ENCODE measurements around the gene ABCC3.

ABCC3 gene

DNA sequence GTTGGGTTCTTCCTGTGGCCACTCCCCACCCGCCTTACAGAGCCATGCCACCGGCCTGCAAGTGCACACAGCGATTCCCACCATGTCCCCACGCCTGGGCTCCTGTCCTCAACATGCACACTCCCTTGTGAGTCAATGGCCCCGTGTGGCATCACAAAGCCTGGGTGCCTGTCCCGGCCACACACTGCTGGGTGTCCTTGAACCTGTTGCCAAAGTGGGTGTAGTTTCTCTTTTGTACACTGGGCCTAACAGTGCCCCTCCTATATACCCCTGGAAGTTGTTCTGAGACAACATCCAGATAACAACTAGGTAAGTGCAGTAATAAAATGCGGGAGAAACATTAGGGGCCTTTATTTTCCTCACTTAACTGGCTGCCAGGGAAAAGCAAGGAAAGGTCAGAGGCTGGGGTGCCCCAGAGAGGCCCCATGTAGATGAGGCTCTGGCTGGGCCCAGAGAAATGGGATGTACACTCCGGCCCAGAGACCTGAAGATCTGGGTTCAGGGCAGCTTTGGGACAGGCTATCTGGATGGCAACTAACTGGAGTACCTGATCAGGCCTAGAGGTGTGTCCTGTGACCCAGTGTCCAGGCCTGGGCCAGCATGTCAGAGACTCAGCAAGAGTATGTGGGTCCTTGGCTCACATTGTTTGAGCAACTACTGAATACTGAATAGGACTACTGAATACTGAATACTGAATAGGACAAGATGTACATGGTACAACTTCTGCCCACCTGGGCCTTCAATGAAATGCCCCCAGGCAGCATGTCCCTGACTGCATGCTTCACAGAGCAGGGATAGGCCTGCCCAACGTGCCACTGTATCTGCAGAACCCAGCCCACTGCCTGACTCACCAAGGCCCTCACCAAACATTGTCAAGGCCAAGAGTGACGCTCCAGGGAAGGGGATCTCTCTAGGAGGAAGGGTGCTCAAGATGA, 8.3 kb downstream of the ABCC3 start:
- no peak for DNase-seq (ENCODE audit: low spot score)

DNA sequence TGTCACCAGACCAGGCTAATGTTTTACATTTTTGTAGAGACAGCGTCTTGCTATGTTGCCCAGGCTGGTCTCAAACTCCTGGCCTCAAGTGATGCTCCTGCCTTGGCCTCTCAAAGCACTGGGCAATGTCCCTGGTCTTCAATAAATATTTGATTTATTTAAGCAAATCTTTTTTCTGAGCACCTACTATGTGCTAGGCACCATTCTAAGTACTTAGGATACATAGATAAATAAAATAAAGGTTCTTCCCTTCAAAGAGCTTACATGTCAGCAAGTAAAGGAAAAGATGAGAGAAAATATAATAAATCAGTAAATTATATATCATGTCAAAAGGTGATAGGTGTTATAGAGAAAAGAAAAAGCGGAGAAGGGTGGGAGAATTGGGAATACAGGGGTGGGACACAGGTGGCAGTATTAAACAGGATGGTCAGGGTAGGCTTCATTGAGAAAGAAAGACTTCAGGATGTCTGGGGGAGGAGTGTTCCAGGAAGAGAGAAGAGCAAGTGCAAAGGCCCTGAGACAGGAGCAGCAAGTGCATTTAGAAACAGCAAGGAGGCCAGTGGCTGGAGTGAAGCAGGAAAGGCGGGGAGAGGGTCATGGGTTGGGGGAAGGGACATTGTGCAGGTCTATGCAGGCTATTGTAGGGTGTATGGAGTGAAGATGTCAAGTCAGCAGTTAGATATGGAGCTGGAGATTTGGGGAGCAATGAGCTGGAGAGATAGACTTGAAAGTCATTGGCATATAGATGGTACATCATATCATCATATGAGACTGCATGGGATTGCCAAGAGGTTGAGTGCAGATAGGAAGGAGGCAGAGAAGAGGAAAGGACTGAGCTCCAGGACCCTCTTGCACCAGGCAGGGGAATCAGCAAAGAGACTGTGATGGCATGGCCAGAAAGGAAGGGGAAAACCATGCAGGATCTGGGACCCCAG, 11.3 kb downstream of the ABCC3 start:
- DNase-seq (ENCODE audit: low spot score): no peak

DNA sequence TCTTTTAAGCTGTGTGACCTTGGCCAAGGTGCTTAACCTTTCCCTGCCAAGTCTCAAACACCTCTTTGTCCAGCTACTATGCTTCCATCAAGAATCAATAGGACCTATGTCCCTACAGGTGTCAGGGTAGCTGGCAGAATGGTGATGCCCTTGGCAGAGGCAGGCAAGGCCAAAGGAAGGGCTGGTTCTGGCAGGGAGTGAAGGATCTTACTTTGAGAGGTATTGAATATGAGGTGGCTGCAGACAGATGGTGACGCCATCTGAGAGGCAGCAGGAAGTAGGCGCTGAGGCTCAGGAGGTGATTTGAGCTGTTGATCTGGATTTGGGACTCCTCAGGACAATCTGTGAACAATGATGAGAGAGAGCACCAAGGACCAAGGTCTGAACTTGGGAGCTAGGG, 12.5 kb downstream of the ABCC3 start:
- DNase-seq (ENCODE audit: low spot score): no peak

DNA sequence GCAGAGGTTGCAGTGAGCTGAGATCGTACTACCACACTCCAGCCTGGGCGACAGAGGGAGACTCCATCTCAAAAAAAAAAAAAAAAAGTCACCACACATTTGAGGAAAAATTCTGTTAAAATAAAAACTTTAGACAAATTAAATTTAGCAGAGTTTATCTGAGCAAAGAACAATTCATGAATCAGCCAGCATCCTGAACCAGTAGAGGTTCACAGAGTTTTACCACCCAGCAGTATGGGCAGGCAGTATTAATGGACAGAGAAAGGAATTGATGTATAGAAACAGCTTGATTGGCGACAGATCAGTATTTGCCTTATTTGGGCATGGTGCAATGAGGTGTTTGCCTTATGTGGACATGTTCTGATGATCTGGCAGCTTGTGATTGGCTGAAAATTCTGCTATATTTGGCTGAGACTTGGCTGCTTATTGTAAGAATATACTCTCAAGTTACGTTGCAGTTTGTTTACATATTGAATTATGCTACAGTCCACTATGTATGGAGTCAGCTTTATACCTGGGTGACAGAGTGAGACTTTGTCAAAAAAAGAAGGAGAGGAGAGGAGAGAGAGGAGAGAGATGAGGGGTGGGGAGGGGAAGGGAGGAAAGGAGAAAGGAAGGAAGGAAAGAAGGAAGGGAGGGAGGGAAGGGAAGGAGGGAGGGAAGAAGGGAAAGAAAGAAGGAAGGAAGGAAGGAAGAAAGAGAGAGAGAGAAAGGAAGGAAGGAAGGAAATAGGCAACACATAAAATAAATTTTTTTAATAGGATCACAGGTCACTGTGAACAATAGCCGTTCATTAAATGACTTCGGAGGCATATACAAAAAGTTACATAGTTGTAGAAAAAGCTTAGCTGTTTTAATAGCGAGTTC, 14.6 kb downstream of the ABCC3 start:
- no peak for DNase-seq (ENCODE audit: low spot score)

DNA sequence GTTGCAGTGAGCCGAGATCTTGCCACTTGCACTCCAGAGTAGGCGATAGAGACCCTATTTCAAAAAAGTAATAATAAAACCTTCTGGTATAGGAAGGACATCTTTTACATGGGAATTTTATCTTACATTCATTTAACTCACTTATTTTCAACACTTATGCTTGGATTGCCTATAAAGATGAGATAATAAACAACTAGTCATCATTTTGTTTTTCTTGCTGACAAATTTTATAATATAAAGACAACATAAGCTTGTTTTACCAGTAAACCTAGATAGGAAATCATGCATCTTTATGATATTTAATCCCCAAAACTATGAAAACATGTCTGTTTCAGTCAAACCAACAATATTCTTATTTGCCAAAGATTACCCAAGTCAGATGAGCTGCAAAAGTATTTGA, 17.0 kb downstream of the ABCC3 start:
- no peak for DNase-seq (ENCODE audit: low spot score)

DNA sequence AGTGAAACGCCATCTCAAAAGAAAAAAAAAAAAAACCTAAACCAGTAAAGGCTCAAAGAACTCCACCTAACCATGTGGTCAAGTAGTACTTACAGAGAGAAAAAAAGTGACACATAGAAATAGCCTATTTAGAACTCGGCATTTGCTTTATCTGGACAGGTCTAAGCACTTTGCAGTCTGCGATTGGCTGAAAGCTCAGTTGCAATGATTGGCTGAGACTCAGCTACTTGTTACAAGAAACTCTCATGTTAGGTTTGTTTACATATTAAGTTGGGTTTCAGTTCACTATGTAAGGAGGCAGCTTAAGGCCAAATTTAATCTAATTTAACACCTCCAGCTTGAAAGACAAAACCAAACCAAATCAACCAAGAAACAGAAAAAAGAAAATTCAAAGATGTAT, 19.1 kb downstream of the ABCC3 start:
- DNase-seq (ENCODE audit: low spot score): no peak

DNA sequence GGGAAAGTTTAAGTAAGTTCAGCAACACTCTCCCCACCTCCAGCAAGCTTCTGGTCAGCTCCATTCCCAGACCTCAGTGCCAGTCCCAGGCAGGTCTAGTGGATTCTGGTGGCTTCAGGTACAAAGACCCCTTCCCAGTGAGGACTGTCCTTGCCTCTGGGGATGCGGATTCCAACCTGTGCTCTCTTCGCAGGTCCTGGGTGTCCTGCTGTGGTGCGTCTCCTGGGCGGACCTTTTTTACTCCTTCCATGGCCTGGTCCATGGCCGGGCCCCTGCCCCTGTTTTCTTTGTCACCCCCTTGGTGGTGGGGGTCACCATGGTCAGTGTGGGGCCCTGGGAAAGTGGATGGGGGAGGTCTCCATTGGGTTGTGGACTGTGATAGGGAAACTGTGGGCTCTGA, 21.8 kb downstream of the ABCC3 start:
- DNase-seq (ENCODE audit: low spot score): no peak

DNA sequence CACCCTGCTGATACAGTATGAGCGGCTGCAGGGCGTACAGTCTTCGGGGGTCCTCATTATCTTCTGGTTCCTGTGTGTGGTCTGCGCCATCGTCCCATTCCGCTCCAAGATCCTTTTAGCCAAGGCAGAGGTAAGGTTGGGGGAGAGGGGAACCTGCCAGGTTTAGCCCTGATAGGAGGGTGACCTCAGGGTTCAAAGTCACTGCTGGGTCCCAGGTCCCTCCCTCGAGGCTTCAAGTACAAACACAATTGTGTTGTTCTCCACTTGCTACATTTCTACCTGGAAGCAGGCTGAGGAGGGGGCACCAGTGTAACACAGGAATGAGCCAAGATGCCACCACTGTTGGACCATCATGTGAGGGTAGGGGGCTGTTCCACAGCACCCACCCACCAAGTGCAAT, 22.4 kb downstream of the ABCC3 start:
- no peak for DNase-seq (ENCODE audit: low spot score)

DNA sequence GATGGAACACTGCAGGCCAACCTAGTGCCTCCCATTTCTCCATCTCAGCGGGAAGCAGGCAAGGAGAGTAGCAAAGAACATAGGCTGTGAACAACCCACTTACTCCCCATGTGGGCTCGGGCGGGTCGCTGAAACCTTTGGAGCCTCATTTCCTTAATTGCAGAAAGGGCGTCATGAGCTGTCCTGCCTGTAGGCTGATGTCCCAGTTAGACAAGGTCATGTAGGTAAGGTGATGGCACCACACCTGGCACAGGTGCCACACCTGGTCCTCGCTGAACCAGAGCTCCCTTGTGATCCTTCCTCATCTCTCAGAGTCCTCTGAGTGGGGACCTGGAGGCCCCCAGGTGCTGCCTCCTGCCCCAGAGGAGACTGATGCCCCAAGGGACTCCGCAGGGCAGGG, 22.9 kb downstream of the ABCC3 start:
- DNase-seq (ENCODE audit: low spot score): no peak

DNA sequence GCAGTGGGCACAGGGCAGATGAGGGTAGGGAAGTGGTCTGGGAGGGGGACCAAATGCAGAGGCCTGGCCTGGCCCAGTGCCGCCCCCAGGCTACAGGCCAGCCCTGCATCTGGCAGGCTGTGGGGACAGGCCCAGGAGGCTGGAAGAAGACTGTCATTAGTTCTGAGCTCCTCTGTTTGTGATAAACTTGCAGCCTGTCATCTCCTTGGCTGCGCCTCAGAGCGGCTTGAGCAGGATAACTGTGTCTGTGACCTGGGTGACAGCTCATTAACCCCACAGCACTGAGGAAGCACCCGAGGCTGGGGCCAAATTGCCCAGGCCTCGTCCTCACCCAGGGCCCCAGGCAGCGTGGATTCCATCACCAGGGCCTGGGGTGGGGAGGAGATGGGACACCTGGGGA, 23.9 kb downstream of the ABCC3 start:
- no peak for DNase-seq (ENCODE audit: low spot score)

DNA sequence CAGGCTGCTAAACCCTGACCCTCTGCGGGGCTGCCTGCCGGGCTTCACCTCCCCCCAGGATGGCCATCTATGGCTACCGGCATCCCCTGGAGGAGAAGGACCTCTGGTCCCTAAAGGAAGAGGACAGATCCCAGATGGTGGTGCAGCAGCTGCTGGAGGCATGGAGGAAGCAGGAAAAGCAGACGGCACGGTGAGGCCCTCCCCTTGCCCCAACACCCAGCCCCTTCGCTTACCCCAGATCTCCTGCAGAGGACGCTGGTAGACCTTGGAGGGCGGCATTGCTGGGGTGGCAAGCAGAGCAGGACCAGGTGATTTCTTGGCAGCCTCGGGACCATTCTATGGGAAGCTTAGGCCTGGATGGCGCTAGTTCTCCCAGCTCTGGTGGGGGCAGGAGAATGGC, 24.5 kb downstream of the ABCC3 start:
- DNase-seq (ENCODE audit: low spot score): no peak

DNA sequence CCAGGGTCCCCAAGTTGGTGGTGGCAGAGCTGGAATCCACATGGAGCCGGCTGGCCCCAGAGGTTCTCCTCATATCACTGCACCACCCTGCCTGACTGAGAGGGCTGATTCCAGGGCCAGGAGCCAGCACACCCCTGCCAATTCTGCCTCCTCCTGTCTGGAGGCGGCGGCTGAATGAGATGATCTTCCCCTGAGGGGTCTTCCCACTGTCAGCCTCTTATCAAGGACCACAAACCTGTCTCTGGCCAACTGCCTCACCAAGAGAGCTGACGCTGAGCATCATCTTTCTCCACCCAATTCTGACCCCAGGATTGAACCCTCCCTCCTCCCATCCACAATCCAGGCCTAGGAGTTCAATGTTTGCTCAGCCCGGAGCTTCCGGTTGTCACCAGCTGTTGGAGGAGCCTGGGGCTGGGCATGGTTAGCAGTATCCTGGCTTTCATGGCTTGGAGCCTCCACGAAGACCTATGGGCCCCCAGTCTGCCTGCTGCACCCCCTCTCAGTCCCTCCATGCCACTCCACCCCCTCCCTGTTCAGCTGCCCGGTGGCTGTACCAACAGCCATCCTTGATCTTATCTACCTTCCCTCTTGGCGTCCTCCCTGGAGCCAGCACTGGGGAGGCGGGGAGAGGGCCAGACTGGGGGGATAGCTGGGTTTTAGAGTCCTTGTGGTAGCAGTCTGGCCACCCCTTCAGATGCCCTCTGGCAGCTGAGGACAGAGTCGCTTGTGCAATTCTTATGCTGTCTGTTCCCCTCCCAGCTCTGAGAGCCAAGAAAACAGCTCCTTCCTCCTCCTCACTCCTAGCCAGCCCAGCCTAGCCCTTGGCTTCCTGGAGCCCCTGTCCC, 25.6 kb downstream of the ABCC3 start:
- DNase-seq (ENCODE audit: low spot score): no peak

DNA sequence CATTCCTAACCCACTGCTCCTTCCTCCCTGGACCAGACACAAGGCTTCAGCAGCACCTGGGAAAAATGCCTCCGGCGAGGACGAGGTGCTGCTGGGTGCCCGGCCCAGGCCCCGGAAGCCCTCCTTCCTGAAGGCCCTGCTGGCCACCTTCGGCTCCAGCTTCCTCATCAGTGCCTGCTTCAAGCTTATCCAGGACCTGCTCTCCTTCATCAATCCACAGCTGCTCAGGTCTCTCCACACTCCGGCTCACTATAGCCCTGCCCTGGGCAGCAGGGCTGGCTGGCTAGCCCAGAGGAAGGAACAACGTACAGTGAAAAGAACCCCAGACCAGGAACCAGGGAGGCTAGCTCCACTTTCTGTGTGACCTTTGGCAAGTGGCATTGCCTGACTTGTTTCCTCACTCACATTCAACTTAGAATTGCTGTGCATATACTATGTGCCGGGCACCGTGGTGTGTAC, 26.2 kb downstream of the ABCC3 start:
- DNase-seq (ENCODE audit: low spot score): no peak

DNA sequence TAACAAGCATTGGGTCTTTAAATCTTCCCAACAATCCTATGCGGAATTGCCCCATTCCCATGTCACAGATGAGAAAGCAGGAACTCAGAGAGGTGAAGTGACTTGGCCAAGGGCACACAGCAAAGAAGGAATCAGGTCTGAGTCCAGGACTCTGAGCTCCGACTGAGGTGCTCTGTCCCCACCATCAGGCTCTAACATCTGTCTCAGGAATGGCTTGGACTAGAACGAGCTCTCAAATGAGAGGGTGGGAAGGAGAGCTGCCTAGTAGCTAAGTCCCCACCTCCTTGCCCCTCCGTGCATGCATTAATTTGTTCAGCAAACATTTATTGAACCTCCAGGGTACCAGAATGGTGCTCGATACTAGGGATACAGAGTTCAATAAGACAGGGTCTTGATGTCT, 26.7 kb downstream of the ABCC3 start:
- DNase-seq (ENCODE audit: low spot score): no peak

DNA sequence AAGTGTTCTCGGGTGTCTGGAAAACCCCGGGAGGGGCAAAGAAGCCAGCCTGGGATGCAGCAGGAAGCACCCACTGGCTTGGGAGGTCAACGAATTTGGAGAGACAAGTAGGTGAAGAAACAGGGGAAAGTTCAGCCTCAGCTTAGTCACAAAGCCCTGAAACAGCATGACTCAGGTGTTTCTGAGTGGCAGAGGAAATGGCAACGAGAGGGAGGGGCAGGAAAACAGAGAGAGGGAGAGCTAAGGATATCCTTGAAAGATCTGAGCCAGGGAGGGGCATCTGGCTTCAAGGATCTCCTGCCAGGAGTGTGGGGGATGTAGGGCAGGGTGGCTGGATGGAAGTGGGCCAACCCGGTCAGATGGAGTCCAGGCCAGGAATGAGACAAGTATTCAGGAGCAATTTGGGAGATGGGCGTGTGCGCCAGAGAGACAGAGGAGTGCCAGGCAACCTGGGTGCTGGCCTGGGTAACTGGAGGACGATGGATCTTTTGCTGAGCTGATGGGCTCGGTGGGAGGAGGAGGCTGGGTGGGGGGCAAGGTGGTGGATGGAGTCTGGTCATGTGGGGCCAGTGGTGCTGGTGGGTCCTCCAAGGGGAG, 27.2 kb downstream of the ABCC3 start:
- DNase-seq (ENCODE audit: low spot score): no peak

DNA sequence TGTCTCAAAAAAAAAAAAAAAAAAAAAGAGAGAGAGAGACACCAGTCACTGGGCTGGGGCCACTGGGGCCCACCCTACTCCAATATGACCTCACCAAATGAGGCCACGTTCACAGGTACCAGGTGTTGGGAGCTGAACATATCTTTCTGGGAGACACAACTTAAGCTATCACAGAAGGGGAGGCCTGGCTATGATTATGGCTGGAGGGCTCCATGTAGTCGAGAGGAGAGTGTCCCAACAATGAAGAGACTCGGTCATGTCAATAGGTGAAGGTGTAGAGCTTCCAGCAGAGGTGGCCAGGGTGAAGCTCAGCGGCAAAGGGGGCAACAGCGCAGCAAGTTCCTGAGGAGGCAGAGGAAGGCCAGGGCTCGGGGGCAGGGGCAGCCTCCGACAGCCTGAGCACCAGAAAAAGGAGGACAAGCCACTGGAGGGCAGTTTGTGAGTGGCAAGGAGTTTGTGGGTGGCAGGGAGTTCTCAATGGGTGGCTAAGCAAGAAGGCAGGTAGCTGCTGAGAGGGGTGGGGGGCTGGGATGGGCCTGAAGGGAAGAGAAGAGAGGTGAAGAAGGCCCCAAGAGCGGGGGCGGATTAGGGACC, 28.0 kb downstream of the ABCC3 start:
- no peak for DNase-seq (ENCODE audit: low spot score)

DNA sequence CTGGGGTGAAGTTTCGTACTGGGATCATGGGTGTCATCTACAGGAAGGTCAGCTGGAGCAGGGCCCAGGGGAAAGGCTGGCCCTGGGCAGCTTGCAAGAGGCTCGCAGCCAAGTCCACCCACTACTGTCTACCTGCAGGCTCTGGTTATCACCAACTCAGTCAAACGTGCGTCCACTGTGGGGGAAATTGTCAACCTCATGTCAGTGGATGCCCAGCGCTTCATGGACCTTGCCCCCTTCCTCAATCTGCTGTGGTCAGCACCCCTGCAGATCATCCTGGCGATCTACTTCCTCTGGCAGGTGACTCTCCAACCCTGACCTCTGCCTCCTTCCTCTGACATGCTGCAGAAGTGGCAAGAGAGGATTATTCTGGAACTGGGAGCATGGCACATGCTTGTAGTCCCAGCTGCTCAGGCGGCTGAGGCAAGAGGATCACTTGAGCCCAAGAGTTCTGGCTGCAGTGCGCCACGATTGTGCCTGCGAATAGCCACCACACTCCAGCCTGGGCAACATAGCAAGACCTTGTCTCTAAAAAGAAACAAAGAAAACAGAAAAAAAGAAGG, 29.2 kb downstream of the ABCC3 start:
- DNase-seq (ENCODE audit: low spot score): no peak

DNA sequence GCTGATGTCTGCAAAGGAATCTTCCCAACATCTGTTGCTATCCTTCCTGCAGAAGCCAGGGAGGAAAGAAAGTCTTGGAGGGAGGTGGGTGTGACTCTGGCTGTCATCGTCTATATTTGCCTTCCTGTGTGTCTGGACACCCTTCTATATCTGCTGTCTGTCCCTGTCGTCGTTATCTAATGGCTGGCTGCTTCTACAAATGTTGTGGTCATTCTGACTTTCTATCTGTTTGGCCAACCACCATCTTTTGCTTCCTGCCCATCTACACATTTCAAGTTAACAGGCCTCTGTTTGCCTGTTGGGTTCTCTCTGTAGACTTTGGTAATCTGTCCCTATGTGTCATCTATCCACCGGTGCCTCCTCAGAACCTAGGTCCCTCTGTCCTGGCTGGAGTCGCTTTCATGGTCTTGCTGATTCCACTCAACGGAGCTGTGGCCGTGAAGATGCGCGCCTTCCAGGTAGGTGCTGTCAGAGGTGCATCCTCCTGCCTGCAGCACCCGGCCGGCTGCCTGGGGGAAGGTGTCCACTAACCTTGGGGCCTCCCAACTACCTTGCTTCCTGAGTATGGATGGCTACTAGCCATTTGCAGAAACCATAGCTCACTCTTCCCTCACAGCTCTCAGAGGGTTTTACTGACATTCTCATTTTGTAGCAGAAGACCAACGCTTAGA, 30.2 kb downstream of the ABCC3 start:
- no peak for DNase-seq (ENCODE audit: low spot score)

DNA sequence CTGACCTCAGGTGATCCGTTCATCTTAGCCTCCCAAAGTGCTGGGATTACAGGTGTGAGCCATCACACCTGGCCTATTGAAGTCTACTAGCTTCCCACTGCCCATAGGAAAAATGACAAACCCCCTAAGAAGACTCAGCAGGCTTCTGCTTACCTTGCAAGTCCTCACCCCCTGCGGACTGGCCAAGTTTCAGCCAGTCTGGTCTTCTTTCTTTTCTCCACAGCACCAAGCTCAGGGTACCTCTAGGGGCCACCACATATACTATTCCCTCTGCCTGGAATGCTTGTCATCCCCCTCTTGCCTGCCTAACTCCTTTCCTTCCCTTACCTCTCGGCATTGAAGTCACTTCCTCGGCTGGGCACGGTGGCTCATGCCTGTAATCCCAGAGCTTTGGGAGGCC, 31.2 kb downstream of the ABCC3 start:
- no peak for DNase-seq (ENCODE audit: low spot score)

All from globus pallidus (tissue), 1 donor.